Epithelial cell of umbilical artery (primary cell): Measurements from ENCODE around the gene DBET. TPM values are rescaled to one million over a fixed set of nuclear protein-coding genes. Genes with fewer than 3 reads are reported as not detected.

Source experiments
- total RNA-seq: library from RNA; depleted of rRNA; stranded (reverse); fragments of >200 nt; gene quantifications from 2 replicates; pipeline ENCODE4 v1.2.3, GENCODE V29; 2014

Gene DBET
- total RNA-seq, result not detected in 2 replicates

GRCh38 chr4:190064342-190064741 lies at the start of gene DBET:
TSS of gene DBET (plus strand) at chr4:190064502.

GRCh38 chr4:190027156-190027555 lies 37.1 kb upstream of the DBET start, which contains the start of gene FRG2:
TSS of gene FRG2 (minus strand) at chr4:190027256. CDS start at chr4:190027204, 52 bp downstream.

Other genes starting within 250 kb of the DBET start
- gene FRG1, start 123.6 kb upstream of the DBET start, total RNA-seq, result 43.2 TPM in 2 replicates
- gene FRG2, start 37.2 kb upstream of the DBET start, total RNA-seq, result not detected in 2 replicates
- not detected in 2 replicates for gene DUX4, start 109.3 kb downstream of the DBET start, total RNA-seq